Endodermal cell (in vitro differentiated cells): ENCODE results near the gene AP2A1. TPM values are rescaled to one million over a fixed set of nuclear protein-coding genes. Genes with fewer than 3 reads are reported as not detected.
A peak's percentile ranks its signal among the peaks of the same experiment; 100 is the strongest.

ENCODE experiments used
- DNase-seq: peaks from one replicate; pipeline ENCODE4 v3.0.0-alpha.2; 2017
- H3K27ac ChIP-seq: 2 replicates; pipeline ENCODE4 v1.5.1; 2013; ENCODE audit warnings: mild to moderate bottlenecking, low read depth, low read length, moderate library complexity
- H3K27me3 ChIP-seq: 2 replicates; pipeline ENCODE4 v1.6.1; 2013; ENCODE audit warnings: mild to moderate bottlenecking, low read length, moderate library complexity; ENCODE audit not compliant: insufficient read depth, control insufficient read depth, poor library complexity, severe bottlenecking
- H3K36me3 ChIP-seq: 2 replicates; pipeline ENCODE4 v1.7.0; 2013; ENCODE audit warnings: mild to moderate bottlenecking, low read length, moderate library complexity; ENCODE audit not compliant: control insufficient read depth, insufficient read depth
- H3K4me1 ChIP-seq: one replicate; pipeline ENCODE4 v1.7.0; 2013; ENCODE audit warnings: low read length; ENCODE audit not compliant: control insufficient read depth, insufficient read depth
- H3K4me3 ChIP-seq: 2 replicates; pipeline ENCODE4 v1.5.1; 2013; ENCODE audit warnings: mild to moderate bottlenecking, low read length, moderate library complexity
- H3K9ac ChIP-seq: 2 replicates; pipeline ENCODE4 v1.6.1; 2013; ENCODE audit warnings: mild to moderate bottlenecking, low read length, moderate library complexity; ENCODE audit not compliant: poor library complexity, severe bottlenecking; ENCODE audit errors: extremely low read depth
- H3K9me3 ChIP-seq: 2 replicates; pipeline ENCODE4 v1.6.1; 2013; ENCODE audit warnings: mild to moderate bottlenecking, low read length, moderate library complexity; ENCODE audit not compliant: control insufficient read depth
- H3K27ac Mint-ChIP-seq: 2 replicates; pipeline ENCODE4 v1.8.0; 2020; ENCODE audit warnings: mixed read lengths
- H3K27me3 Mint-ChIP-seq: 2 replicates; pipeline ENCODE4 v1.8.0; 2021; ENCODE audit warnings: mild to moderate bottlenecking, mixed read lengths; ENCODE audit not compliant: insufficient read depth
- H3K36me3 Mint-ChIP-seq: 2 replicates; pipeline ENCODE4 v1.8.0; 2020; ENCODE audit warnings: low read depth, mixed read lengths
- H3K4me1 Mint-ChIP-seq: 2 replicates; pipeline ENCODE4 v1.8.0; 2020; ENCODE audit warnings: mixed read lengths
- H3K4me3 Mint-ChIP-seq: 2 replicates; pipeline ENCODE4 v1.8.0; 2020; ENCODE audit warnings: mild to moderate bottlenecking, moderate library complexity, mixed read lengths
- H3K9me3 Mint-ChIP-seq: 2 replicates; pipeline ENCODE4 v1.8.0; 2020; ENCODE audit warnings: mild to moderate bottlenecking, mixed read lengths
- WGBS, 2 experiments: methylation state at CpG; one replicate each; pipeline versions ENCODE4 v1.1.5 to v1.1.7; 2013; ENCODE audit warnings: missing lambda C conversion rate in 2 of 2, mixed read lengths in 1 of 2; ENCODE audit not compliant: insufficient coverage in 1 of 2, insufficient read length in 1 of 2; 5-methylcytosine and 5-hydroxymethylcytosine counted together
- total RNA-seq, 2 donors: library from RNA; stranded (reverse); fragmentation: NEBNext Ultra II Directional in 1 of 2; extraction: Animal tissue kit (Norgen Biotek cat#: 25700) in 1 of 2; gene quantifications; 2 replicates in 1 of 2; 3 replicates in 1 of 2; pipeline ENCODE4 v1.2.1, GENCODE V29; 2021
- TF ChIP-seq, protein P1 (sequence below): fragments of 200-600 bp; sonication (generic); conservative IDR thresholded peaks from 2 replicates; pipeline ENCODE4 v1.5.0; 2021; ENCODE audit warnings: antibody characterized with exemption, mild to moderate bottlenecking

Gene AP2A1
- total RNA-seq, 2 donors from 2014 or later = 100 to 110 TPM

DNA sequence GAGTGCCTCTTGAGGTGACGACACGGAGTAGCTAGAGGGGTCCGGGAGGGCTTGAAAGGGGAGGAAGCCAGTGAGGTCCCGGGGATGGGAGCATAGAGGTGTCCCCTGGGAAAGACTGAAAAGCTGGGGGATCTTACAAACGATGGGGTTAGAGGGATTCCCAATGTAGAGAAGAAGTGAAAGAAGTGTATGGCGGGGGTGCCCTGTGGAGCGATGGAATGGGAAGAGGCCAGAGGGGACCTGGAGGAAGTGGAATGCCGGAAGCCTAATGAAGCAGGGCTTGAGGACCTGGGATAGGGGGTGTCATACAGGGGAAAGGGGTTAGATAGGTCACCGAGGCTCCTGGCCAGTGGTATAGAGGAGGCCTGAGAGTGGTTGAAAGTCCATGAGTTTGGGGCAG is 580 bp downstream of the AP2A1 start:
- no peak overlapping the region for H3K27ac ChIP-seq
- H3K27me3 ChIP-seq = no peaks in the 10 kb centered on the region
- Mint-ChIP-seq H3K27ac (peak overlapping the region; percentile 88), H3K4me3 (peak overlapping the region; percentile 89), H3K9me3 (peaks cover 2% of the 10 kb centered on the region), H3K4me1 (peaks cover 14% of the 10 kb centered on the region), H3K36me3 (peaks cover 10% of the 10 kb centered on the region), H3K27me3 (no peaks in the 10 kb centered on the region)
- DNase-seq = peak; percentile 58
- H3K4me1 ChIP-seq = no peaks in the 10 kb centered on the region
- H3K9ac ChIP-seq = peak overlapping the region; percentile 77
- H3K9me3 ChIP-seq = no peaks in the 10 kb centered on the region
- TF ChIP-seq, protein P1, sequence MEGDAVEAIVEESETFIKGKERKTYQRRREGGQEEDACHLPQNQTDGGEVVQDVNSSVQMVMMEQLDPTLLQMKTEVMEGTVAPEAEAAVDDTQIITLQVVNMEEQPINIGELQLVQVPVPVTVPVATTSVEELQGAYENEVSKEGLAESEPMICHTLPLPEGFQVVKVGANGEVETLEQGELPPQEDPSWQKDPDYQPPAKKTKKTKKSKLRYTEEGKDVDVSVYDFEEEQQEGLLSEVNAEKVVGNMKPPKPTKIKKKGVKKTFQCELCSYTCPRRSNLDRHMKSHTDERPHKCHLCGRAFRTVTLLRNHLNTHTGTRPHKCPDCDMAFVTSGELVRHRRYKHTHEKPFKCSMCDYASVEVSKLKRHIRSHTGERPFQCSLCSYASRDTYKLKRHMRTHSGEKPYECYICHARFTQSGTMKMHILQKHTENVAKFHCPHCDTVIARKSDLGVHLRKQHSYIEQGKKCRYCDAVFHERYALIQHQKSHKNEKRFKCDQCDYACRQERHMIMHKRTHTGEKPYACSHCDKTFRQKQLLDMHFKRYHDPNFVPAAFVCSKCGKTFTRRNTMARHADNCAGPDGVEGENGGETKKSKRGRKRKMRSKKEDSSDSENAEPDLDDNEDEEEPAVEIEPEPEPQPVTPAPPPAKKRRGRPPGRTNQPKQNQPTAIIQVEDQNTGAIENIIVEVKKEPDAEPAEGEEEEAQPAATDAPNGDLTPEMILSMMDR = no peak
- H3K4me3 ChIP-seq = peak overlapping the region; percentile 97
- WGBS, 2 experiments = 8 to 9% methylated on average over 7 to 9 of the region's 9 CpGs
- no peaks in the 10 kb centered on the region for H3K36me3 ChIP-seq

DNA sequence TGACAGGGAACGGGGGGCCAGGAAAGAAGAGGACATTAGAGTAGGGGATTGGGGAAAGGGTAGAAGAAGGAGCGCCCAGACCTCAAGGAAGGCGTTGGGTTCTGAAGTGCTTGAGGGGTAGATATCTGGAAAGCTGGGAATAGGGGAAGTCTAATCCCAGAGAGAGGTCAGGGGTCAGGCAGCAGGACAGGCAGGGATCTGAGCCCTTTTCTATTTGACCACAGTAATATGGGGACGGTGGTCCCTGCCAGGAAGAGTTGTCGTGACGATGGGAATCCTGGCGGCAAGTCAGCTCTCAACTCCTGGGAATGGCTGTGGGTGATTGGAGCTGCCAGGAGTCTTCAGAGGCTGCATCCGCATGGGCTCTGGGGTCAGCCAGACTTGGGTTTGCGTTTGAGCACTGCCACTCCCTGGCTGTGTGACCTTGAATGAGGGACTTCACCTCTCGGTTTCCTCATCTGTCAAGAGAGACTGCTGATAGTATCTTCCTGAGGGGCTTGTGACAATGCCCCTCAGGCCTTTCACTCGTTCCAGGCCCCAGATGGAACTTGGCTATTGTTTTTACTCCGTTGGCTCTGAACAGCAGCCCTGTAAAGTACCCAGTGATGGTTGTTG is 1.3 kb downstream of the AP2A1 start:
- 75 to 83% methylated on average over 11 to 12 of the region's 12 CpGs for WGBS, 2 experiments
- no peaks in the 10 kb centered on the region for H3K27me3 ChIP-seq
- Mint-ChIP-seq H3K36me3 (peaks cover 10% of the 10 kb centered on the region), H3K4me3 (peak overlapping the region; percentile 89), H3K4me1 (peaks cover 14% of the 10 kb centered on the region), H3K9me3 (peaks cover 2% of the 10 kb centered on the region), H3K27me3 (no peaks in the 10 kb centered on the region), H3K27ac (peak overlapping the region; percentile 88)
- TF ChIP-seq, protein P1 = no peak
- no peak overlapping the region for H3K27ac ChIP-seq
- H3K36me3 ChIP-seq = no peaks in the 10 kb centered on the region
- no peak for DNase-seq
- peak overlapping the region; percentile 77 for H3K9ac ChIP-seq
- H3K4me3 ChIP-seq = peak overlapping the region; percentile 97
- no peaks in the 10 kb centered on the region for H3K4me1 ChIP-seq
- H3K9me3 ChIP-seq = no peaks in the 10 kb centered on the region

DNA sequence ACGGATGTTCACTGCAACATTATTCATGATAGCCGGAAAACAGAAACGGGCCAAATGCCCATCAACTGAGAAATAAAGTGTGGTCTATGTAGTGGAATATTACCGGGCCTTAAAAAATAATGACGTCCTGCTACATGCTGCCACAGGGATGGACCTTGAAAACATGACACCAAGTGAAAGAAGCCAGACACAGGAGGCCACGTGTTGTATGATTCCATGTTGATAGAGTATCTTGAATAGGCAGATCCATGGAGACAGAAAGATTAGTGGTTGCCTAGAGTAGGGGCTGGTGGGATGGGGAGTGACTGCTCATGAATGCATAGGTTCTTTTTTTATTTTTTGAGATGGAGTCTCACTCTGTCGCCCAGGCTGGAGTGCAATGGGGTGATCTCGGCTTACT is 3.7 kb downstream of the AP2A1 start:
- Mint-ChIP-seq H3K4me3 (no peak overlapping the region), H3K27ac (no peak overlapping the region), H3K9me3 (no peaks in the 10 kb centered on the region), H3K4me1 (peaks cover 13% of the 10 kb centered on the region), H3K27me3 (no peaks in the 10 kb centered on the region), H3K36me3 (peaks cover 10% of the 10 kb centered on the region)
- Histone ChIP-seq H3K27ac (no peak overlapping the region), H3K36me3 (peaks cover 6% of the 10 kb centered on the region), H3K4me3 (no peak overlapping the region), H3K9ac (no peak overlapping the region), H3K9me3 (no peaks in the 10 kb centered on the region), H3K4me1 (no peaks in the 10 kb centered on the region), H3K27me3 (no peaks in the 10 kb centered on the region)
- DNase-seq = no peak
- WGBS, 2 experiments = 91 to 94% methylated on average over 8 of the region's 8 CpGs
- TF ChIP-seq, protein P1 = no peak
